ENCODE data around the gene SLC38A6.
"Not testable (repeated sequence)": the region's sequence is repeated elsewhere in the genome, so short reads cannot be mapped to it uniquely, and the experiment has no call there.

The SLC38A6 gene

GRCh38 chr14:61089126-61089750 is 108.2 kb downstream of the SLC38A6 start:
- H3K4me3 ChIP-seq (ENCODE audit: control insufficient read depth, low read depth, low read length) = no peak overlapping the region
- DNase-seq (ENCODE audit: low read depth) = no peak
- no peak for TF ChIP-seq CTCF (IDR thresholded peaks at IDR 0.05; ENCODE audit: control insufficient read depth, insufficient read depth, low read depth, low read length, missing control alignments)

DNA sequence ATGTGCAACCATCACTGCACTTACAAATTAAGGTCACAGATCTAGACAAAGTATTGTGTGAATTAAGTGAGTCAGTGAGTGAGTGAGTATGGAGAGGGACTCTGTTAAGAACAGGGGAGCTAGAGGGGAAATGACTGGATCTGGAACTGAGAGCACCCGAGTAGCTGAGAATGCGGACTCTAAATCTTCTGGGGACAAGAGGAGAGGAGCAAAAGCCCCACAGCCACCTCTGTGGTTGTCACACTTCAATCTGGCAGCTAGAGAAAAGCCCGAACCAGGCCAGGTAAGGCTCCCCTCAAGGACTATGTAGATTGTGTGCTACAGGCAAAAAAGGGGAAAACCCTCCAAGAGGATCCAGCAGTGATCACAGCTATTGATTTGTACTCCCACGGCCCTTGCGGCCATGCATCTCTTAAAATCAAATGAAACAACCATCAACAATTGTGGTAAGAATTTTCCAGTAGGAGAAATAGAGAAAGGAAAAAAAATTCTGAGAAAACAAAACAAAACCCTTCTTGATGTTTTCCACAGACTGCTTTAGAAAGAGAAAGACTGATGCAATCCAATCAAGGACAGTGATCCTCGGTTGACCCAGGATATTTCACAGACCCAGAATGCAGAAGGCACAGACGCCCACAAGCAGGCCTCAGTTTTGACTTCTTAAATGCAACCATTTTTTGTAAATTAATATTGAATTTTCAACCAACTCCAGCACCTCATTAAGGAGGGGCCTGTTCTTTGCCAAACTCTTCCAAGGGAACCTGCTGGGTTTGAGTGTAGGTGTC is 109.6 kb downstream of the SLC38A6 start:
- DNase-seq (ENCODE audit: low read depth) = no peak
- no peak overlapping the region for H3K4me3 ChIP-seq (ENCODE audit: control insufficient read depth, low read depth, low read length)

DNA sequence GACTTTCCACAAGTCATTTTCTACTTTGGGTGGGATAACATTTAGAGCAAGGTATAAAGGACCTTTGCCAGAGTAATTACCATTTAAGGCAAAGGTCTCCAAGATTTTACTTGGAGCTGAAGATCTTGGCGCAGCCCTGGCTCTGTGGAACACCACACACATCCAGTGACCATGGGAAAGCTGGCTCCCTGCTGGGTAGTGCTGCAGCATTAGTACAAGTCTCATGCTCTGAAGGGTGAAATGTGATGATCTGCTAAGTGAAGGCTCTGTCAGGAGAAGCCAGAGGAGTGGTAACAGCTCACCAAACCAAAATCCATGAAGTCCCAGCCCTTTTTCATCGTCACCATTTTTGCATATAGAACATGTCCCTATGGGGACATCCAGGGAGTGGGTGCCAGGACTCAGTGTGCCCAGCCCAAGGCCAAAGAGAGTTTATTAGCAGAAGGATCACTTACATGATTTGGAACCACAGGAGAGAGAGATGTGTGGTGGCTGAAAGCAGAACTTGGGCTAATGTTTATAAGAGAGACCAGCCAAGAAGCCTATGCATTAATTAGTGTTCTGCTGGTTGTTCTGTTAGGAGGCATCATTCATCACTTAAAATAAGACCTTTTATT is 110.7 kb downstream of the SLC38A6 start:
- no peak overlapping the region for H3K4me3 ChIP-seq (ENCODE audit: control insufficient read depth, low read depth, low read length)
- TF ChIP-seq CTCF (IDR thresholded peaks at IDR 0.05; ENCODE audit: control insufficient read depth, insufficient read depth, low read depth, low read length, missing control alignments) = no peak
- no peak for DNase-seq (ENCODE audit: low read depth)

More for the DNA sequence above, 109.6 kb downstream of the SLC38A6 start:
- TF ChIP-seq CTCF (IDR thresholded peaks at IDR 0.05; ENCODE audit: control insufficient read depth, insufficient read depth, low read depth, low read length, missing control alignments) = no peak

GRCh38 chr14:61098096-61098495 is 117.1 kb downstream of the SLC38A6 start:
- not testable (repeated sequence) for DNase-seq (ENCODE audit: low read depth); H3K4me3 ChIP-seq (ENCODE audit: control insufficient read depth, low read depth, low read length)

GRCh38 chr14:61098721-61099120 is 117.7 kb downstream of the SLC38A6 start:
- no peak overlapping the region for H3K4me3 ChIP-seq (ENCODE audit: control insufficient read depth, low read depth, low read length)
- DNase-seq (ENCODE audit: low read depth) = no peak
- no peak for TF ChIP-seq CTCF (IDR thresholded peaks at IDR 0.05; ENCODE audit: control insufficient read depth, insufficient read depth, low read depth, low read length, missing control alignments)

GRCh38 chr14:61099216-61099835 is 118.3 kb downstream of the SLC38A6 start:
- TF ChIP-seq CTCF (IDR thresholded peaks at IDR 0.05; ENCODE audit: control insufficient read depth, insufficient read depth, low read depth, low read length, missing control alignments) = no peak
- DNase-seq (ENCODE audit: low read depth) = no peak
- no peak overlapping the region for H3K4me3 ChIP-seq (ENCODE audit: control insufficient read depth, low read depth, low read length)
